HEK293 (cell line): Measurements from ENCODE around the gene NIT2.

Experiments used
- CTCF ChIA-PET: fragments of 350-600 bp; formaldehyde crosslinking; extraction: SDS; loops from one replicate; lab custom pipeline; 2021; ENCODE audit warnings: antibody characterized with exemption; lab: Yijun Ruan, JAX
- POLR2A ChIA-PET: fragments of 300-600 bp; formaldehyde crosslinking; extraction: SDS; loops from one replicate; lab custom pipeline; 2020; ENCODE audit warnings: antibody characterized with exemption, inconsistent platforms; lab: Yijun Ruan, JAX
- H3K27ac ChIP-seq: fragments of 200-500 bp; sonication (Bioruptor generic); 2 replicates; pipeline ENCODE4 v1.5.1; 2014; ENCODE audit warnings: low read depth, low read length, control low read depth, inconsistent platforms; ENCODE audit errors: extremely low read depth
- H3K36me3 ChIP-seq, 2 experiments: fragments of 200-500 bp in 1 of 2; sonication (Bioruptor generic) in 1 of 2; 1 replicate in 1 of 2; 2 replicates in 1 of 2; pipeline ENCODE4 v1.5.1; 2014 to 2017; ENCODE audit warnings: inconsistent platforms in 2 of 2, low read length in 2 of 2; ENCODE audit not compliant: control insufficient read depth in 2 of 2, insufficient read depth in 1 of 2
- H3K4me1 ChIP-seq: fragments of 200-500 bp; sonication (Bioruptor generic); 2 replicates; pipeline ENCODE4 v1.5.1; 2014; ENCODE audit warnings: mild to moderate bottlenecking, low read length, inconsistent platforms; ENCODE audit not compliant: control insufficient read depth, insufficient read depth
- H3K4me3 ChIP-seq: 2 replicates; pipeline ENCODE4 v1.5.1; 2011; ENCODE audit warnings: low read depth, mild to moderate bottlenecking, control low read depth, low read length, moderate library complexity
- H3K9me3 ChIP-seq: fragments of 200-500 bp; sonication (Bioruptor generic); 2 replicates; pipeline ENCODE4 v1.5.1; 2014; ENCODE audit warnings: low read depth, low read length, inconsistent platforms; ENCODE audit not compliant: control insufficient read depth, insufficient read depth
- GFI1B ChIP-seq: fragments of 450-650 bp; formaldehyde crosslinking; IDR thresholded peaks from 2 replicates; pipeline ENCODE4 v1.5.1; 2016; ENCODE audit warnings: missing biosample characterization, missing genetic modification characterization
- KLF10 ChIP-seq: fragments of 450-650 bp; IDR thresholded peaks from 2 replicates; pipeline ENCODE4 v1.5.1; 2018; ENCODE audit warnings: missing biosample characterization, mild to moderate bottlenecking, missing genetic modification characterization
- KLF7 ChIP-seq: fragments of 450-650 bp; formaldehyde crosslinking; IDR thresholded peaks from 2 replicates; pipeline ENCODE4 v1.5.1; 2016; ENCODE audit warnings: missing biosample characterization, missing genetic modification characterization, borderline replicate concordance
- MYNN ChIP-seq: fragments of 450-650 bp; formaldehyde crosslinking; IDR thresholded peaks from 2 replicates; pipeline ENCODE4 v1.5.1; 2016; ENCODE audit warnings: missing biosample characterization, missing genetic modification characterization, borderline replicate concordance
- SCRT1 ChIP-seq: fragments of 450-650 bp; formaldehyde crosslinking; IDR thresholded peaks from 2 replicates; pipeline ENCODE4 v1.5.1; 2016; ENCODE audit warnings: missing biosample characterization, missing genetic modification characterization, borderline replicate concordance
- SETDB1 ChIP-seq: IDR thresholded peaks from one replicate; pipeline ENCODE4 v1.6.1; 2017; ENCODE audit warnings: mild to moderate bottlenecking, low read length, moderate library complexity, mixed read lengths; ENCODE audit not compliant: insufficient read length
- SP2 ChIP-seq: fragments of 450-650 bp; formaldehyde crosslinking; IDR thresholded peaks from 2 replicates; pipeline ENCODE4 v1.5.1; 2016; ENCODE audit warnings: missing biosample characterization, missing genetic modification characterization
- ZBTB1 ChIP-seq: fragments of 450-650 bp; formaldehyde crosslinking; IDR thresholded peaks from 2 replicates; pipeline ENCODE4 v1.5.1; 2016; ENCODE audit warnings: missing biosample characterization, missing genetic modification characterization
- ZBTB21 ChIP-seq: fragments of 450-650 bp; formaldehyde crosslinking; IDR thresholded peaks from 2 replicates; pipeline ENCODE4 v1.5.1; 2017; ENCODE audit warnings: missing biosample characterization, missing genetic modification characterization
- ZEB2 ChIP-seq: fragments of 450-650 bp; formaldehyde crosslinking; IDR thresholded peaks from 2 replicates; pipeline ENCODE4 v1.5.1; 2016; ENCODE audit warnings: missing biosample characterization, missing genetic modification characterization
- ZNF146 ChIP-seq: fragments of 450-650 bp; formaldehyde crosslinking; IDR thresholded peaks from 2 replicates; pipeline ENCODE4 v1.5.1; 2016; ENCODE audit warnings: missing biosample characterization, missing genetic modification characterization
- ZNF239 ChIP-seq: fragments of 450-650 bp; formaldehyde crosslinking; IDR thresholded peaks from 2 replicates; pipeline ENCODE4 v1.5.1; 2016; ENCODE audit warnings: missing biosample characterization, missing genetic modification characterization
- ZNF248 ChIP-seq: fragments of 450-650 bp; formaldehyde crosslinking; IDR thresholded peaks from 2 replicates; pipeline ENCODE4 v1.5.1; 2017; ENCODE audit warnings: missing biosample characterization, missing genetic modification characterization
- ZNF341 ChIP-seq: fragments of 450-650 bp; formaldehyde crosslinking; IDR thresholded peaks from 2 replicates; pipeline ENCODE4; 2016; ENCODE audit warnings: low read depth, missing biosample characterization, missing genetic modification characterization
- ZNF404 ChIP-seq: fragments of 450-650 bp; formaldehyde crosslinking; IDR thresholded peaks from 2 replicates; pipeline ENCODE4 v1.5.1; 2017; ENCODE audit warnings: missing biosample characterization, missing genetic modification characterization
- ZNF529 ChIP-seq: fragments of 450-650 bp; formaldehyde crosslinking; IDR thresholded peaks from 2 replicates; pipeline ENCODE4 v1.5.1; 2017; ENCODE audit warnings: missing genetic modification characterization, missing biosample characterization; ENCODE audit not compliant: insufficient replicate concordance
- ZNF610 ChIP-seq: fragments of 450-650 bp; formaldehyde crosslinking; IDR thresholded peaks from 2 replicates; pipeline ENCODE4 v1.5.1; 2016; ENCODE audit warnings: missing biosample characterization, missing genetic modification characterization, borderline replicate concordance
- ZNF707 ChIP-seq: fragments of 450-650 bp; formaldehyde crosslinking; IDR thresholded peaks from 2 replicates; pipeline ENCODE4 v1.5.1; 2016; ENCODE audit warnings: missing biosample characterization, missing genetic modification characterization
- ZNF843 ChIP-seq: fragments of 450-650 bp; formaldehyde crosslinking; IDR thresholded peaks from 2 replicates; pipeline ENCODE4 v1.5.1; 2016; ENCODE audit warnings: missing biosample characterization, missing genetic modification characterization
- TF ChIP-seq, protein P1 (sequence below): fragments of 450-650 bp; formaldehyde crosslinking; IDR thresholded peaks from 2 replicates; pipeline ENCODE4 v1.5.1; 2016; ENCODE audit warnings: missing biosample characterization, missing genetic modification characterization

The NIT2 gene

DNA sequence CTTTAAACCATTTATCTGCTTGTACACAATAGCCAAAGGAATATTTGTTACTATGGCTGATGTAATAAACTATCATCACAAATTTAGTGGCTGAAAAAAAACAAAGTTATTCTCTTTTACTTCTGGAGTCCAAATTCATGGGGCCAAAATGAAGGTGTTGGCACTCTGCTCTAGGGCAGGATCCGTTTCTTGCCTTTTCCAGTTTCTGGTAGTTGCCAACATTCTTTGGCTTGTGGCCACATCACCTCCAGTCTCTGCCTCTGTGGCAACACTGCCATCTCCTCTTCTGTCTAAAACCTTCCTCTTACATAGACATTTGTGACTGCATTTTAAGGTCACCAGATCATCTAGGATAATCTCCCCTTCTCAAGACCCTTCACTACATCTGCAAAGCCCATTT, 27.3 kb downstream of the NIT2 start:
- Histone ChIP-seq H3K4me1 (no peaks in the 10 kb centered on the region), H3K9me3 (no peaks in the 10 kb centered on the region), H3K36me3 (peaks cover 7 to 75% of the 10 kb centered on the region in 2 experiments; a peak in 2 of 3 replicates), H3K4me3 (no peak overlapping the region), H3K27ac (no peak overlapping the region)
- ChIA-PET POLR2A (no interaction called here), CTCF (no interaction called here)
- TF ChIP-seq SETDB1 (peak; percentile 17), ZBTB21 (tag by site-specific recombination) (no peak)

DNA sequence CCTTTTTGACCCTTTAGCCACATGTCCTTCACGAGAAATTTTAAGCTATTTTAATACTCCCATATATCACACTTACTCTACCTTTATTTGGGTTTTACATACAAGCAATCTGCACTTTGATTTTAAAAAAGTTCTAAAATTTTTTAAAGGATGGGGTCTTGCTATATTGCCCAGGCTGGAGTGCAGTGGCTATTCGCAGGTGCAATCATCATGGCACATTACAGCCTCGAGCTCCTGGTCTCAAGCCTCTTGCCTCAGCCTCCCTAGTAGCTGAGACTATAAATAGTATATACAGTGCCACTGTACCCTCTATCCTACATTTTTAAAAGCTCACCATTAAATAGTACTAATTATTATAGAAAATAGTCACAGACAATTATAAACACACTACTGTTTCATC, 29.9 kb downstream of the NIT2 start:
- POLR2A ChIA-PET, result no interaction called here
- CTCF ChIA-PET, result interaction anchor here (0.6 kb wide), 1 partner anchor 531 kb away, joined by 3 read pairs; no protein-coding TSS in a partner anchor
- H3K27ac ChIP-seq, result no peak overlapping the region

DNA sequence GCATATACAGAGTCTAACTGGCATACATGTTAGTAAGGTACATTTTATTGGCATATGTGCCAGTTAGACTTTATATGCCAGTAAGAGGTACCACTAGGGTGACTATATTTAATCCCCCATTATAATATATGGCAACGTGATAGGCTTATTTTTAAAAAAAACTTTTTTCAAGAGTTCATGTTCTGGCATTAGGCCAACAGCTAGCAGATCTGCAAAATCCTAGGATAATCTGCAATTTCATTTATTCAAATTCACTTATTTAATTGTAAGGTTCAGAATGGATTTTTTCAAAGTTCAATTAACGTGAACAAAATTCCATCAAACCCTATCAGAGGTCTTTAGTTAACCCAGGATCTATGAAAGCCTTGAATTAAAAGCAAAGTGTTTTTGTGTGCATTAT, 31.9 kb downstream of the NIT2 start:
- H3K4me3 ChIP-seq, result no peak overlapping the region
- no peak for TF ChIP-seq SP2 (tag by site-specific recombination)
- no peak for TF ChIP-seq ZEB2 (tag by site-specific recombination)
- TF ChIP-seq ZNF843 (tag by site-specific recombination), result no peak
- TF ChIP-seq ZNF610 (tag by site-specific recombination), result no peak
- TF ChIP-seq MYNN (tag by site-specific recombination), result no peak
- no peak for TF ChIP-seq GFI1B (tag by site-specific recombination)
- TF ChIP-seq ZNF404 (tag by site-specific recombination), result no peak
- TF ChIP-seq KLF10, result no peak
- ChIA-PET POLR2A (no interaction called here), CTCF (no interaction called here)
- H3K9me3 ChIP-seq, result no peaks in the 10 kb centered on the region
- no peaks in the 10 kb centered on the region for H3K4me1 ChIP-seq
- peaks cover 19 to 91% of the 10 kb centered on the region in 2 experiments; a peak in 2 of 3 replicates for H3K36me3 ChIP-seq
- no peak overlapping the region for H3K27ac ChIP-seq

More for the DNA sequence above, 29.9 kb downstream of the NIT2 start:
- H3K4me1 ChIP-seq, result no peaks in the 10 kb centered on the region
- H3K36me3 ChIP-seq, result peaks cover 9 to 95% of the 10 kb centered on the region in 2 experiments; a peak in 2 of 3 replicates
- TF ChIP-seq ZNF707 (no peak), KLF7 (tag by site-specific recombination) (no peak), KLF10 (no peak), SETDB1 (no peak), ZBTB1 (no peak), ZNF341 (tag by site-specific recombination) (no peak), ZNF529 (no peak), ZNF248 (tag by site-specific recombination) (no peak), ZNF239 (tag by site-specific recombination) (no peak), SCRT1 (tag by site-specific recombination) (no peak), ZNF146 (tag by site-specific recombination) (no peak)
- TF ChIP-seq, protein P1, sequence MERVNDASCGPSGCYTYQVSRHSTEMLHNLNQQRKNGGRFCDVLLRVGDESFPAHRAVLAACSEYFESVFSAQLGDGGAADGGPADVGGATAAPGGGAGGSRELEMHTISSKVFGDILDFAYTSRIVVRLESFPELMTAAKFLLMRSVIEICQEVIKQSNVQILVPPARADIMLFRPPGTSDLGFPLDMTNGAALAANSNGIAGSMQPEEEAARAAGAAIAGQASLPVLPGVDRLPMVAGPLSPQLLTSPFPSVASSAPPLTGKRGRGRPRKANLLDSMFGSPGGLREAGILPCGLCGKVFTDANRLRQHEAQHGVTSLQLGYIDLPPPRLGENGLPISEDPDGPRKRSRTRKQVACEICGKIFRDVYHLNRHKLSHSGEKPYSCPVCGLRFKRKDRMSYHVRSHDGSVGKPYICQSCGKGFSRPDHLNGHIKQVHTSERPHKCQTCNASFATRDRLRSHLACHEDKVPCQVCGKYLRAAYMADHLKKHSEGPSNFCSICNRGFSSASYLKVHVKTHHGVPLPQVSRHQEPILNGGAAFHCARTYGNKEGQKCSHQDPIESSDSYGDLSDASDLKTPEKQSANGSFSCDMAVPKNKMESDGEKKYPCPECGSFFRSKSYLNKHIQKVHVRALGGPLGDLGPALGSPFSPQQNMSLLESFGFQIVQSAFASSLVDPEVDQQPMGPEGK (tag by site-specific recombination), result no peak
- H3K4me3 ChIP-seq, result no peak overlapping the region
- no peaks in the 10 kb centered on the region for H3K9me3 ChIP-seq
